Astrocyte (in vitro differentiated cells and primary cell): Measurements from ENCODE around the gene TEX13B.

Experiments
- EZH2 ChIP-seq: IDR thresholded peaks from 2 replicates; pipeline ENCODE4 v1.6.1; 2012; ENCODE audit warnings: mild to moderate bottlenecking, low read length, inconsistent platforms; ENCODE audit not compliant: insufficient read depth
- TF ChIP-seq, protein P1 (sequence below): IDR thresholded peaks from 2 replicates; pipeline ENCODE4 v1.5.1; 2011; ENCODE audit warnings: low read depth, mild to moderate bottlenecking, inconsistent platforms, low read length, moderate library complexity; ENCODE audit not compliant: insufficient read depth

DNA sequence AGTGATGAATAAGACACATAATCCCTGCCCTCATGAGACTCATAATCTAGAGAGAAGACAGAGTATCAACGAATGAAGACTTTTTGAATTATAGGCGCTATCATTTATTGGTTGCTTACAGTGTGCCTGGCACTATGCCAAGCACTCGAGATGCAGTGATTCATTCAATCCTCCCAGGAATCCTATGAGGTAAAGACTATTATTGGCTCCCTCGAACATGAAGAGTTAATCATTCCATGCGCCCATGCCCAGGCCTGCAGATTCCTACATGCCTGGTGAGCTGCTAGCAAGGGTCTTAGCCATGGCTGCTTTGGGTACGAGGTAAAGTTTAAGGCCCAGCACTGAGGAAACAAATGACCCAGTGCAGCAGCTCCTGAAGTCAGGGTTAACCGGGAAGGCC, 47.0 kb downstream of the TEX13B start:
- TF ChIP-seq, protein P1, sequence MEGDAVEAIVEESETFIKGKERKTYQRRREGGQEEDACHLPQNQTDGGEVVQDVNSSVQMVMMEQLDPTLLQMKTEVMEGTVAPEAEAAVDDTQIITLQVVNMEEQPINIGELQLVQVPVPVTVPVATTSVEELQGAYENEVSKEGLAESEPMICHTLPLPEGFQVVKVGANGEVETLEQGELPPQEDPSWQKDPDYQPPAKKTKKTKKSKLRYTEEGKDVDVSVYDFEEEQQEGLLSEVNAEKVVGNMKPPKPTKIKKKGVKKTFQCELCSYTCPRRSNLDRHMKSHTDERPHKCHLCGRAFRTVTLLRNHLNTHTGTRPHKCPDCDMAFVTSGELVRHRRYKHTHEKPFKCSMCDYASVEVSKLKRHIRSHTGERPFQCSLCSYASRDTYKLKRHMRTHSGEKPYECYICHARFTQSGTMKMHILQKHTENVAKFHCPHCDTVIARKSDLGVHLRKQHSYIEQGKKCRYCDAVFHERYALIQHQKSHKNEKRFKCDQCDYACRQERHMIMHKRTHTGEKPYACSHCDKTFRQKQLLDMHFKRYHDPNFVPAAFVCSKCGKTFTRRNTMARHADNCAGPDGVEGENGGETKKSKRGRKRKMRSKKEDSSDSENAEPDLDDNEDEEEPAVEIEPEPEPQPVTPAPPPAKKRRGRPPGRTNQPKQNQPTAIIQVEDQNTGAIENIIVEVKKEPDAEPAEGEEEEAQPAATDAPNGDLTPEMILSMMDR: no peak
- TF ChIP-seq EZH2: no peak
